H1 (cell line): ENCODE measurements around the gene MAN1C1.

ENCODE experiments used
- CHD1 ChIP-seq: IDR thresholded peaks from 2 replicates; pipeline ENCODE4 v1.6.1; 2012; ENCODE audit warnings: low read depth, low read length, improper control_type of control experiment
- CHD2 ChIP-seq: IDR thresholded peaks from 2 replicates; pipeline ENCODE4 v1.6.1; 2012; ENCODE audit warnings: low read length, improper control_type of control experiment
- EZH2 ChIP-seq: fragments of 200-600 bp; sonication (generic); IDR thresholded peaks from 2 replicates; pipeline ENCODE4 v1.7.1; 2012; ENCODE audit warnings: low read depth, mild to moderate bottlenecking, moderate library complexity, low read length, inconsistent platforms; ENCODE audit not compliant: severe bottlenecking
- JUN ChIP-seq: IDR thresholded peaks from 2 replicates; pipeline ENCODE4 v1.6.1; 2011; ENCODE audit warnings: low read depth, mild to moderate bottlenecking, improper control_type of control experiment, low read length
- KDM1A ChIP-seq: fragments of 200-600, 300-600 bp; sonication (generic); IDR thresholded peaks from 2 replicates; pipeline ENCODE4 v1.7.1; 2016; ENCODE audit warnings: mild to moderate bottlenecking, low read length, borderline replicate concordance
- NRF1 ChIP-seq: IDR thresholded peaks from 2 replicates; pipeline ENCODE4 v1.6.1; 2011; ENCODE audit warnings: mild to moderate bottlenecking, low read depth, low read length, improper control_type of control experiment
- TF ChIP-seq, protein P1 (sequence below): IDR thresholded peaks from 2 replicates; pipeline ENCODE4 v1.6.1; 2012; ENCODE audit warnings: inconsistent platforms
- TF ChIP-seq, protein P2 (sequence below), 3 experiments: IDR thresholded peaks; 1 replicate in 2 of 3; 2 replicates in 1 of 3; pipeline versions ENCODE4 v1.5.1 to v1.6.1; 2011; ENCODE audit warnings: low read length in 3 of 3, mild to moderate bottlenecking in 3 of 3, inconsistent platforms in 2 of 3, low read depth in 1 of 3, moderate library complexity in 1 of 3; ENCODE audit not compliant: insufficient read depth in 1 of 3; ENCODE audit errors: control extremely low read depth in 1 of 3

DNA sequence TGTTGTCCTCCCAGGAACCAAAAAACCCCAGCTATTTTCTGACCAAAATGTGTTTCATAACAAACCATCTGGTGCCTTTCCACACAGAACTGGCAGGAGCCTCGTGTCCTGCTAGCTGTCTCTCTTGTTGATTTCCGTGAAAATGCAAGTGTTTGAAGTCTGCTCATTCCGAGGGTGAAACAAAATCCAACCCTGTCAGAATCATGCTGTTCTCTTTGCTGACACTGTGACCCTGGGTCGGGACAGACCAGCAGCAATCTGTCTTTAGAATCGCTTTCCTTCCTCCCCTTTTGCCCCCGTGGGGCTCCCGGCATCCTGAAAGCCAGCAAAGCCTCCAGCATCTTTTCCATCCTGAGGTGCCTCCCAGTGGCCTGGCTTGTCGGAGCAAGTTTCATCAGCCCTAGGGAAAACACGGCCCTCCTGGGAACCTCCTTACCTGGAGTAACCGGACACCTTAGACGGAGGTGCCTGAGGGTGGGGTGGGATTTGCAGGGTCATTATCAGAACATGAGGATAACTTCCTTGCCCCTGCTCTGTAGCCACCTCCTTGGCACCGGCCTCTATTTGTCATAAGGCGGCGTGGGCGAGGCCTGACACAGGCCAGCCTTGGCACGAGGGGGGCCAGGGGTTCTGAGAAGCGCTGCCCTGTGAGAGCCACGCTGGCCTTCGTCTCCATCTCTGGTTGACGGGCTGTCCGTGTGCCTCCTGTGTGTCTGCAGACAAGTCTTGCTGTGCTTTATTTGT is 48.3 kb upstream of the MAN1C1 start:
- TF ChIP-seq, protein P1, sequence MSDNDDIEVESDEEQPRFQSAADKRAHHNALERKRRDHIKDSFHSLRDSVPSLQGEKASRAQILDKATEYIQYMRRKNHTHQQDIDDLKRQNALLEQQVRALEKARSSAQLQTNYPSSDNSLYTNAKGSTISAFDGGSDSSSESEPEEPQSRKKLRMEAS: no peak
- TF ChIP-seq NRF1 (no peak), KDM1A (no peak), CHD2 (no peak), EZH2 (no peak), JUN (no peak), CHD1 (no peak)
- TF ChIP-seq, protein P2, sequence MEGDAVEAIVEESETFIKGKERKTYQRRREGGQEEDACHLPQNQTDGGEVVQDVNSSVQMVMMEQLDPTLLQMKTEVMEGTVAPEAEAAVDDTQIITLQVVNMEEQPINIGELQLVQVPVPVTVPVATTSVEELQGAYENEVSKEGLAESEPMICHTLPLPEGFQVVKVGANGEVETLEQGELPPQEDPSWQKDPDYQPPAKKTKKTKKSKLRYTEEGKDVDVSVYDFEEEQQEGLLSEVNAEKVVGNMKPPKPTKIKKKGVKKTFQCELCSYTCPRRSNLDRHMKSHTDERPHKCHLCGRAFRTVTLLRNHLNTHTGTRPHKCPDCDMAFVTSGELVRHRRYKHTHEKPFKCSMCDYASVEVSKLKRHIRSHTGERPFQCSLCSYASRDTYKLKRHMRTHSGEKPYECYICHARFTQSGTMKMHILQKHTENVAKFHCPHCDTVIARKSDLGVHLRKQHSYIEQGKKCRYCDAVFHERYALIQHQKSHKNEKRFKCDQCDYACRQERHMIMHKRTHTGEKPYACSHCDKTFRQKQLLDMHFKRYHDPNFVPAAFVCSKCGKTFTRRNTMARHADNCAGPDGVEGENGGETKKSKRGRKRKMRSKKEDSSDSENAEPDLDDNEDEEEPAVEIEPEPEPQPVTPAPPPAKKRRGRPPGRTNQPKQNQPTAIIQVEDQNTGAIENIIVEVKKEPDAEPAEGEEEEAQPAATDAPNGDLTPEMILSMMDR (IDR thresholded peaks at IDR 0.05; ENCODE audit: control extremely low read depth in 1 of 3, insufficient read depth in 1 of 3, low read depth in 1 of 3, low read length in 3 of 3): peak in 2 of 3 experiments; percentile 19 to 38; a peak in 2 of 4 replicates
